Measurements from ENCODE around the gene HDGF.
"Not testable (repeated sequence)": the region's sequence is repeated elsewhere in the genome, so short reads cannot be mapped to it uniquely, and the experiment has no call there.

HDGF gene

DNA sequence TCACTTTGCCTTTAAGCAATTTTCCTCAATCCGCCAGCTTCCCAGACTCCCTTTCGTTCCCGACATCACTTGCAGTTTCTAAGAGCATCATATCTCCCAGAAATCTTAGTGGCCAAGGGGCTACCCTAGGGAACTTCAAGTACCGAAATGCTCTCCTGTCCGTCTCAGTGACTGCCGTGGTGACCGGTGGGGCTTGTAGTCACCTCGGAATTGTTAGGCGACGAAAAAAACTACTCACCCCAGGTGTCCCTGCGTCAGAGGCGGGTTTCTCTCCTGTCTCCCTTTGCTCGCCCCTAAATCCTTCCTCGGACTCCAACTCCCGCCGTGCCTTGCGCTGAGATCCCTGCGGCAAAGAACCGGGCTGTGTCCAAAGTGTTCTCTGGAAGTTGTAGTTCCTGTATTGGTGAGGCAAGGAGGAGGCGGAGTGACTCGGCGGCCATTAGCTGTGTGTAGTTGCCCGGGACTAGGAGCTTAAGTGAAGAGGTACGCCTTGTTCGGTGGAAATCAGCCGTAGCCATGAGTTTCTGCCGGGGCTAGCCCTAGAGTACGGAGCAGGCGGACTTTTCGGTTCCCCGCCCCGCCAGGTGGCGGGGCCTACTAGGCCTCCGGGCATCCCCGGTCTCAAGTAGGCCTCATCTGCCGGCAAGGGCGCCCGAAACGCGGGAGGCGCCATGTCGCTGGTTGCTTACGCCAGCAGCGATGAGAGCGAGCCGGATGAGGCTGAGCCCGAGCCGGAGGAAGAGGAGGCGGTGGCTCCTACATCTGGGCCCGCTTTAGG is 15.8 kb upstream of the HDGF start, which contains the start of gene PRCC:
TSS of gene PRCC (plus strand) at position 435 of the 778 bp plus-strand sequence. CDS start at position 672, 237 bp downstream.
- DNase-seq (ENCODE audit: extremely low read depth in 1 of 2, low read depth in 1 of 2) = peak; percentile 89 to 95

DNA sequence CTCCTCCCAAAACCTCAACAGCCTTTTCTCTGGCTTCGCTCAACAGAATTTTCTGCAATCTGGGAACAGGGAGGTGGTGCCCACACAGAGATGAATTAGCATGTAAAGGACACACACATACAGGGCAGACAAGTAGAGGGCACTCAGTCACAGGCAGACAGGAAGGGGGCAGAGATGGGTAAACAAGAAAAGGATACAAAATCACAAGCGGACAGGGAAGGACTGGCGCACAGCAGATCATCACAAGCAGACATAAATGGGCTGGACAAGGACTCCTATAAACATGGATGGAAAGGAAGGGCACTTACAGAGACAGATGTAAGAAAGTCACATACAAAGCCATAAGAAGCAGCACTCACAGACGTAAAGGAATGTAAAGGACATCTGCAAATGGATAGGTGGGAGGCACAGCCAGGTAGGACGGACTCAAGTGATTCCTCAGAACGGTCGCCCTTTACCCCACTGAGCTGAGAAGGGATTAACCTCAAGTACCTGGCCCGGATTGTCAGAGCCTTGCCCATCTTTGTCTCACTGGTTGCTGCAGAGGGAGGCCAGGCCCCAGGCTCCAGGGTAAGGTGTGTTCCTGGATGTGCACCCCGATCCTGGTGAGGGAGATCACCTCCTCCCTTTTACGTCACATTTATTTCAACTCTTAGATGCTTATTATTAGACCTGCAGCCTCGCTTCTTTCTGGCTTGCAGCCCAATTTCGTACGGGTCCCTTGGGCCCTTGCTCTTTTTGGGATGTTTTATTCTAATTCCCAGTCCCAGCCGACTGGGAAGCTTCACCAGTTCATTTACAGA is 15.0 kb upstream of the HDGF start:
- DNase-seq (ENCODE audit: extremely low read depth in 1 of 2, low read depth in 1 of 2) = no peak

DNA sequence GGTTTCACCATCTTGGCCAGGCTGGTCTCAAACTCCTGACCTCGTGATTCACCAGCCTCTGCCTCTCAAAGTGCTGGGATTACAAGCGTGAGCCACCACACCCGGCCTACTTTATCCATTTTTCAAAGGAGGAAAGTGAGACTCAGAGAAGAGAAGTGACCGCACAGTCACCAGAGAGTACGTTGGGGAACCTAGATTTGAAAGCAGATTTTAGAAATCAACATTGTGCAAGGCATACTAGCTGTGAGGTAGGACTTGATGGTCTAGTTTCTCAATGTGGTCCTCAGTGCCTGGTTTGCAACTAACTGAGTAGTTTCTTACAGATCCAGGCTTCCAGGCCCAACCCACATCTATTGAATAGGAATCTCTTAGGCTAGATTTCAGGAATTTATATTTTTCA is 14.2 kb upstream of the HDGF start:
- no peak for DNase-seq (ENCODE audit: extremely low read depth in 1 of 2, low read depth in 1 of 2)

GRCh38 chr1:156765136-156765535 is 13.7 kb upstream of the HDGF start:
- not testable (repeated sequence) for DNase-seq (ENCODE audit: extremely low read depth in 1 of 2, low read depth in 1 of 2)

DNA sequence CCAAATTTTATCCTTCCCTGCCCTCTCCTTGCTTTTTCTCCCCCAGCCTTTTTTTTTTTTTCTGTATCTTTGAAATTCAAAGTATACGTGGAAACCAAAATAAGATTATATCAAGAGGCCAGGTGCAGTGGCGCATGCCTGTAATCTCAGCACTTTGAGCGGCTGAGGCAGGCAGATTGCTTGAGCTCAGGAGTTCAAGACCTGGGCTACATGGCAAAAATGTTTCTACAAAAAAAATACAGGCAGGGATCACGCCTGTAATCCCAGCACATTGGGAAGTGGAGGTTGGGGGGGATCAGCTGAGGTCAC is 9.3 kb upstream of the HDGF start:
- no peak for DNase-seq (ENCODE audit: extremely low read depth in 1 of 2, low read depth in 1 of 2)

- DNase-seq (ENCODE audit: extremely low read depth in 1 of 2, low read depth in 1 of 2) = no peak
Observed at GRCh38 chr1:156760092-156760795, 8.8 kb upstream of the HDGF start.

GRCh38 chr1:156757572-156758253 is 6.2 kb upstream of the HDGF start:
- not testable (repeated sequence) for DNase-seq (ENCODE audit: extremely low read depth in 1 of 2, low read depth in 1 of 2)

GRCh38 chr1:156756355-156756754 is 4.9 kb upstream of the HDGF start:
- DNase-seq (ENCODE audit: extremely low read depth in 1 of 2, low read depth in 1 of 2) = no peak

DNA sequence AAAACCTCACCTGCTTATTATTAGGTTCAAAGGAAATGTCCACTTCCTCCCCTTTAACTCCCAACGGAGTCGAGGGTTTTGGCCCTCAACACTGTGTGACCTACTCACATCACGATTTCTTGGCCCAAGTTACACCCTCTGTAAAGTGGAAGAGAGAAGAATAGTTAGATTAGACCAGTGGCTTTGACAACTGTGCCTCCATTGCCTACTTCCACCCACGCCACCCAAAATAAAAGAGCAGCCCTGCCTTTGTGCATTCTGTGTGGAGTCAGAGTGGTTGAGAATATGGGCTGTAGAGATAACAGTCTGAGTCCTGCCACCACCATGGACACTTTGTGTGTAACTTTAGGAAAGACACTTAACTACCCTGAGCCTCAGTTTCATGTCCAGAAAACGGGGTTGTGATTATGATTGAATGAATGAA is 4.1 kb upstream of the HDGF start:
- no peak for DNase-seq (ENCODE audit: extremely low read depth in 1 of 2, low read depth in 1 of 2)

- DNase-seq (ENCODE audit: extremely low read depth in 1 of 2, low read depth in 1 of 2) = no peak
Observed at GRCh38 chr1:156754219-156754618, 2.7 kb upstream of the HDGF start.

GRCh38 chr1:156752843-156753482 is 1.5 kb upstream of the HDGF start:
- DNase-seq (ENCODE audit: extremely low read depth in 1 of 2, low read depth in 1 of 2) = no peak

GRCh38 chr1:156751757-156752481 is 444 bp upstream of the HDGF start:
- peak; percentile 91 to 95 for DNase-seq (ENCODE audit: extremely low read depth in 1 of 2, low read depth in 1 of 2)

GRCh38 chr1:156750711-156751450 is 594 bp downstream of the HDGF start:
- DNase-seq (ENCODE audit: extremely low read depth in 1 of 2, low read depth in 1 of 2) = no peak

GRCh38 chr1:156750191-156750672 is 1.2 kb downstream of the HDGF start:
- no peak for DNase-seq (ENCODE audit: extremely low read depth in 1 of 2, low read depth in 1 of 2)

- no peak for DNase-seq (ENCODE audit: extremely low read depth in 1 of 2, low read depth in 1 of 2)
Observed at GRCh38 chr1:156749419-156750118, 1.9 kb downstream of the HDGF start.

GRCh38 chr1:156748670-156749418 is 2.6 kb downstream of the HDGF start:
- no peak for DNase-seq (ENCODE audit: extremely low read depth in 1 of 2, low read depth in 1 of 2)

GRCh38 chr1:156747742-156748669 is 3.5 kb downstream of the HDGF start:
- no peak for DNase-seq (ENCODE audit: extremely low read depth in 1 of 2, low read depth in 1 of 2)

Data from activated CD8-positive, alpha-beta memory T cell treated with anti-CD3 and anti-CD28 coated beads for 1 hour (primary cell).